ENCODE data around the gene PKP4.

DNA sequence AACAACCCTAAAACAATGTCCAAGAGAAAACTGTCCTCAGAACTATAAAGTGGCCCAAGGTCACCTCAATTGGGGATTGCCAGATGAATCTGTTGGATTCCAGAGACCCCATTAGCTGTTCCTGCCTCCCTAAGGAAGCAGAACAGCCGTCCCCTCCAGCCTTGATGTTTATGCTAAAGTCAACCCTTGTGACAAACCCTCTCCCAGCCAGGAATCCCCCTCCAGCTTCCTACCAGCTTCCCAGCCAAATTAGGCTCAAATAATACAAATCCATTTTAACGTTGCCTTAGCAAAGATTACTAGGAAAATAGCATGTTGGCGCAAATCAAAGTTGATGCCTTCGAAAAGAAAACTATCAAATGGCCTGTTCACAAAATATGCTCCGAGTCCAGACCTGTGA lies 232.6 kb downstream of the PKP4 start:
- TF ChIP-seq SIN3A (IDR thresholded peaks at IDR 0.05; ENCODE audit: borderline replicate concordance, insufficient read depth, low read length) (no peak), TAF1 (IDR thresholded peaks at IDR 0.05; ENCODE audit: borderline replicate concordance, insufficient read depth, low read length) (no peak)
- TF ChIP-seq, protein P1, sequence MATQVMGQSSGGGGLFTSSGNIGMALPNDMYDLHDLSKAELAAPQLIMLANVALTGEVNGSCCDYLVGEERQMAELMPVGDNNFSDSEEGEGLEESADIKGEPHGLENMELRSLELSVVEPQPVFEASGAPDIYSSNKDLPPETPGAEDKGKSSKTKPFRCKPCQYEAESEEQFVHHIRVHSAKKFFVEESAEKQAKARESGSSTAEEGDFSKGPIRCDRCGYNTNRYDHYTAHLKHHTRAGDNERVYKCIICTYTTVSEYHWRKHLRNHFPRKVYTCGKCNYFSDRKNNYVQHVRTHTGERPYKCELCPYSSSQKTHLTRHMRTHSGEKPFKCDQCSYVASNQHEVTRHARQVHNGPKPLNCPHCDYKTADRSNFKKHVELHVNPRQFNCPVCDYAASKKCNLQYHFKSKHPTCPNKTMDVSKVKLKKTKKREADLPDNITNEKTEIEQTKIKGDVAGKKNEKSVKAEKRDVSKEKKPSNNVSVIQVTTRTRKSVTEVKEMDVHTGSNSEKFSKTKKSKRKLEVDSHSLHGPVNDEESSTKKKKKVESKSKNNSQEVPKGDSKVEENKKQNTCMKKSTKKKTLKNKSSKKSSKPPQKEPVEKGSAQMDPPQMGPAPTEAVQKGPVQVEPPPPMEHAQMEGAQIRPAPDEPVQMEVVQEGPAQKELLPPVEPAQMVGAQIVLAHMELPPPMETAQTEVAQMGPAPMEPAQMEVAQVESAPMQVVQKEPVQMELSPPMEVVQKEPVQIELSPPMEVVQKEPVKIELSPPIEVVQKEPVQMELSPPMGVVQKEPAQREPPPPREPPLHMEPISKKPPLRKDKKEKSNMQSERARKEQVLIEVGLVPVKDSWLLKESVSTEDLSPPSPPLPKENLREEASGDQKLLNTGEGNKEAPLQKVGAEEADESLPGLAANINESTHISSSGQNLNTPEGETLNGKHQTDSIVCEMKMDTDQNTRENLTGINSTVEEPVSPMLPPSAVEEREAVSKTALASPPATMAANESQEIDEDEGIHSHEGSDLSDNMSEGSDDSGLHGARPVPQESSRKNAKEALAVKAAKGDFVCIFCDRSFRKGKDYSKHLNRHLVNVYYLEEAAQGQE (IDR thresholded peaks at IDR 0.05; ENCODE audit: insufficient read depth in 1 of 2, low read depth in 2 of 2, low read length in 2 of 2): no peak
